CD4-positive, alpha-beta T cell (primary cell): Measurements from ENCODE around the gene COL5A1. TPM values are rescaled to one million over a fixed set of nuclear protein-coding genes. Genes with fewer than 3 reads are reported as not detected.

Experiments
- ATAC-seq: fragments of 200-7000 bp; cut with Tn5 transposase; one replicate; pipeline ENCODE4 v1.10.0; 2022; ENCODE audit warnings: mild to moderate bottlenecking; ENCODE audit not compliant: poor library complexity
- CTCF ChIA-PET: fragments of 350-600 bp; sonication (Branson Sonifier 250); formaldehyde crosslinking; loops from one replicate; lab custom pipeline; 2021; ENCODE audit warnings: antibody characterized with exemption, inconsistent platforms; lab: Charles Lee
- POLR2A ChIA-PET: fragments of 350-600 bp; sonication (Branson Sonifier 250); formaldehyde crosslinking; loops from one replicate; lab custom pipeline; 2021; ENCODE audit warnings: antibody characterized with exemption, inconsistent platforms; lab: Charles Lee
- DNase-seq, 14 experiments: peaks; one replicate each; pipeline ENCODE4 v3.0.0-alpha.2; 2013 to 2020; ENCODE audit warnings: mixed read lengths in 2 of 14
- H3K27ac ChIP-seq, 2 donors: one replicate each; pipeline versions ENCODE4 v1.5.1 to v1.7.0; 2013; ENCODE audit warnings: low read length in 2 of 2, low read depth in 1 of 2, mild to moderate bottlenecking in 1 of 2
- H3K27me3 ChIP-seq, 2 experiments: 1 replicate in 1 of 2; 2 replicates in 1 of 2; pipeline versions ENCODE4 v1.6.1 to v1.7.0; 2013; ENCODE audit warnings: low read length in 2 of 2, control low read depth in 1 of 2, mild to moderate bottlenecking in 1 of 2, moderate library complexity in 1 of 2; ENCODE audit not compliant: insufficient read depth in 2 of 2, control insufficient read depth in 1 of 2
- H3K36me3 ChIP-seq: one replicate; pipeline ENCODE4 v1.6.1; 2013; ENCODE audit warnings: low read length, control low read depth; ENCODE audit not compliant: insufficient read depth
- H3K4me1 ChIP-seq: one replicate; pipeline ENCODE4 v1.6.1; 2013; ENCODE audit warnings: low read length, control low read depth; ENCODE audit not compliant: insufficient read depth
- H3K4me3 ChIP-seq: one replicate; pipeline ENCODE4 v1.5.1; 2013; ENCODE audit warnings: mild to moderate bottlenecking, low read length, moderate library complexity
- H3K9me3 ChIP-seq, 2 experiments: 1 replicate in 1 of 2; 2 replicates in 1 of 2; pipeline versions ENCODE4 v1.6.1 to v1.7.0; 2013; ENCODE audit warnings: low read length in 2 of 2, mild to moderate bottlenecking in 2 of 2, control low read depth in 1 of 2, moderate library complexity in 1 of 2; ENCODE audit not compliant: control insufficient read depth in 1 of 2, insufficient read depth in 1 of 2
- H3K27ac Mint-ChIP-seq: one replicate; pipeline ENCODE4 v1.8.0; 2020; ENCODE audit warnings: mixed read lengths
- H3K27me3 Mint-ChIP-seq: one replicate; pipeline ENCODE4 v1.8.0; 2021; ENCODE audit warnings: mixed read lengths
- H3K36me3 Mint-ChIP-seq: one replicate; pipeline ENCODE4 v1.8.0; 2021; ENCODE audit warnings: low read depth, mixed read lengths
- H3K4me1 Mint-ChIP-seq: one replicate; pipeline ENCODE4 v1.8.0; 2021; ENCODE audit warnings: low read depth, mixed read lengths
- H3K4me3 Mint-ChIP-seq: one replicate; pipeline ENCODE4 v1.8.0; 2020; ENCODE audit warnings: mild to moderate bottlenecking, mixed read lengths
- H3K9me3 Mint-ChIP-seq: one replicate; pipeline ENCODE4 v1.8.0; 2020; ENCODE audit warnings: mixed read lengths
- intact Hi-C, 2 experiments: fragments of 100-400 bp; cut with DNase I in 1 of 2; cut with micrococcal nuclease in 1 of 2; formaldehyde crosslinking; loops; one replicate each; pipeline versions ENCODE4 v1.15.1 to v1.9.0; 2023 to 2025; cut with DNase I, micrococcal nuclease
- total RNA-seq, 174 experiments: library from RNA in 2 of 174; stranded (reverse) in 2 of 174; gene quantifications; one replicate each; pipeline ENCODE4 v1.2.3 and lab custom pipeline; 2021 to 2026
- TF ChIP-seq, protein P1 (sequence below): fragments of 200-600 bp; IDR thresholded peaks from one replicate; pipeline ENCODE4 v1.8.0; 2022; ENCODE audit warnings: antibody characterized with exemption, mild to moderate bottlenecking

The COL5A1 gene
- total RNA-seq, 2 experiments from 2014 or later: 0.41 to 0.50 TPM

DNA sequence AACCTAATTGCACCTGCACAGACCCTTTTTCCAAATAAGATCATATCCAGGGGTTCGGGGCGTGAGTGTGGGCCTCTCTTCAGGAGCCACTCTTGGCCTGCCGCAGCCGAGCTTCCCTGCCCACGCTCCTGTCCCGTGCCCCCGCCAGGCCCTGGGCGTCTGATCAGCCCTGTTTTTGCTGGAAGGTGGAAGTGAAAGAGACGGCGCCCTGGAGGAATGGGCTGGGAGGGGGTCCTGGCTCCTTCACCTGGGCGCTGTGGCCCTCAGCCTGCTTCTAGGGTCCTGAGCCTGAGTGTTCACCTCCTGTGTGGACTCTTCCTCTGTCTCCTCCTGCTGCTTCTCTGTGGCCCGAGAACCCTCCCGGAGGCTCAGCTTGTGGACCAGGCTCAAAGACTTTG lies 11.2 kb upstream of the COL5A1 start:
- Mint-ChIP-seq H3K4me3 (no peak overlapping the region), H3K27ac (no peak overlapping the region), H3K4me1 (no peaks in the 10 kb centered on the region), H3K36me3 (no peaks in the 10 kb centered on the region), H3K27me3 (no peaks in the 10 kb centered on the region), H3K9me3 (no peaks in the 10 kb centered on the region)
- ATAC-seq (no peak), DNase-seq (no peak)
- Histone ChIP-seq H3K4me3 (no peak overlapping the region), H3K9me3 (no peaks in the 10 kb centered on the region), H3K4me1 (no peaks in the 10 kb centered on the region), H3K27me3 (no peaks in the 10 kb centered on the region), H3K27ac (no peak overlapping the region), H3K36me3 (no peaks in the 10 kb centered on the region)
- TF ChIP-seq, protein P1, sequence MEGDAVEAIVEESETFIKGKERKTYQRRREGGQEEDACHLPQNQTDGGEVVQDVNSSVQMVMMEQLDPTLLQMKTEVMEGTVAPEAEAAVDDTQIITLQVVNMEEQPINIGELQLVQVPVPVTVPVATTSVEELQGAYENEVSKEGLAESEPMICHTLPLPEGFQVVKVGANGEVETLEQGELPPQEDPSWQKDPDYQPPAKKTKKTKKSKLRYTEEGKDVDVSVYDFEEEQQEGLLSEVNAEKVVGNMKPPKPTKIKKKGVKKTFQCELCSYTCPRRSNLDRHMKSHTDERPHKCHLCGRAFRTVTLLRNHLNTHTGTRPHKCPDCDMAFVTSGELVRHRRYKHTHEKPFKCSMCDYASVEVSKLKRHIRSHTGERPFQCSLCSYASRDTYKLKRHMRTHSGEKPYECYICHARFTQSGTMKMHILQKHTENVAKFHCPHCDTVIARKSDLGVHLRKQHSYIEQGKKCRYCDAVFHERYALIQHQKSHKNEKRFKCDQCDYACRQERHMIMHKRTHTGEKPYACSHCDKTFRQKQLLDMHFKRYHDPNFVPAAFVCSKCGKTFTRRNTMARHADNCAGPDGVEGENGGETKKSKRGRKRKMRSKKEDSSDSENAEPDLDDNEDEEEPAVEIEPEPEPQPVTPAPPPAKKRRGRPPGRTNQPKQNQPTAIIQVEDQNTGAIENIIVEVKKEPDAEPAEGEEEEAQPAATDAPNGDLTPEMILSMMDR: no peak
- ChIA-PET POLR2A (no interaction called here), CTCF (no interaction called here)
- intact Hi-C loops: no loop called here

DNA sequence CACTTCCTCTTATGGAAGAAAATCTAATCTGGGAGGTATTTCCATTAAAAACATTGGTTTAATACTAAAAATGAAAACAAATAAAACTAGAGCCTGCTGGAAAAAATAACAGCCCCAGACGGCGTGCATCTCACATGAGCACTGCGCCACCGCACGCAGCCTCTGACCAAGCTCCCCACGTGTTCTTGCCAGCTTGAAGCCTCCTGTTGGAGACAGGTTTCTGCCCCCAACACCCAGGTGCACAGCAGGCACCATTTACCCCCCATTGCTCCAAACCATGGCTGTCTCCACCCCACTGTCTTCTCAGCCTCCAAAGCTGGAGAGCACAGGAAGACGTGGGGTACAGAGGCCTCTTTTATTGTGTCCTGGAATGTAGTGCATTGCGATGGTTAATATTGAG lies 10.7 kb upstream of the COL5A1 start:
- Mint-ChIP-seq H3K27ac (no peak overlapping the region), H3K9me3 (no peaks in the 10 kb centered on the region), H3K36me3 (no peaks in the 10 kb centered on the region), H3K4me3 (no peak overlapping the region), H3K4me1 (no peaks in the 10 kb centered on the region), H3K27me3 (no peaks in the 10 kb centered on the region)
- H3K36me3 ChIP-seq: no peaks in the 10 kb centered on the region
- TF ChIP-seq, protein P1: no peak
- CTCF ChIA-PET: no interaction called here
- intact Hi-C loops: no loop called here
- no peaks in the 10 kb centered on the region for H3K27me3 ChIP-seq
- ATAC-seq: no peak
- no peak overlapping the region for H3K27ac ChIP-seq
- no peak for DNase-seq
- POLR2A ChIA-PET: no interaction called here
- H3K4me1 ChIP-seq: no peaks in the 10 kb centered on the region
- H3K9me3 ChIP-seq: no peaks in the 10 kb centered on the region
- H3K4me3 ChIP-seq: no peak overlapping the region

DNA sequence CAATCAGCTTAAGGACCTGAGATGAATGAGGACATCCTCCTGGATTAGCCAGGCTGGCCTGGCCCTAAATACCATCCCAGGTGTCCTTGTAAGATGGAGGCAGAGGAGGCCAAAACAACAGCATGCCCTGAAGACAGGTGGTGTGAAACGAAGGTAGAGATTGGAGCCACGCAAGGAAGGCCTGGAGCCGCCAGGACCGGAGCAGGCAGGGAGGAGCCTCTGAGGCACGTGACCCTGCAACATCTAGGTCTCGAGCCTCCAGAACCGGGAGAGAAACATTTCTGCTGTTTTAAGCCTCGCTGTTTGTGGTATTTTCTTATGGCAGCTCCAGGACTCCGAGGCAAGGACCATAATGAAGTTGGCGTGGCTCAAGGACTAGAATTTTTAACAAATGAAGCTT lies 9.7 kb upstream of the COL5A1 start:
- POLR2A ChIA-PET: no interaction called here
- ATAC-seq: no peak
- Mint-ChIP-seq H3K27me3 (no peaks in the 10 kb centered on the region), H3K9me3 (no peaks in the 10 kb centered on the region), H3K4me1 (no peaks in the 10 kb centered on the region), H3K36me3 (no peaks in the 10 kb centered on the region), H3K27ac (no peak overlapping the region), H3K4me3 (no peak overlapping the region)
- CTCF ChIA-PET: no interaction called here
- H3K27me3 ChIP-seq: no peaks in the 10 kb centered on the region
- DNase-seq: no peak
- no peaks in the 10 kb centered on the region for H3K9me3 ChIP-seq
- no peaks in the 10 kb centered on the region for H3K36me3 ChIP-seq
- no peak overlapping the region for H3K27ac ChIP-seq
- TF ChIP-seq, protein P1: no peak
- intact Hi-C loops: no loop called here
- H3K4me3 ChIP-seq: no peak overlapping the region
- H3K4me1 ChIP-seq: no peaks in the 10 kb centered on the region
